Measurements from ENCODE around the gene KCNMB2.

DNA sequence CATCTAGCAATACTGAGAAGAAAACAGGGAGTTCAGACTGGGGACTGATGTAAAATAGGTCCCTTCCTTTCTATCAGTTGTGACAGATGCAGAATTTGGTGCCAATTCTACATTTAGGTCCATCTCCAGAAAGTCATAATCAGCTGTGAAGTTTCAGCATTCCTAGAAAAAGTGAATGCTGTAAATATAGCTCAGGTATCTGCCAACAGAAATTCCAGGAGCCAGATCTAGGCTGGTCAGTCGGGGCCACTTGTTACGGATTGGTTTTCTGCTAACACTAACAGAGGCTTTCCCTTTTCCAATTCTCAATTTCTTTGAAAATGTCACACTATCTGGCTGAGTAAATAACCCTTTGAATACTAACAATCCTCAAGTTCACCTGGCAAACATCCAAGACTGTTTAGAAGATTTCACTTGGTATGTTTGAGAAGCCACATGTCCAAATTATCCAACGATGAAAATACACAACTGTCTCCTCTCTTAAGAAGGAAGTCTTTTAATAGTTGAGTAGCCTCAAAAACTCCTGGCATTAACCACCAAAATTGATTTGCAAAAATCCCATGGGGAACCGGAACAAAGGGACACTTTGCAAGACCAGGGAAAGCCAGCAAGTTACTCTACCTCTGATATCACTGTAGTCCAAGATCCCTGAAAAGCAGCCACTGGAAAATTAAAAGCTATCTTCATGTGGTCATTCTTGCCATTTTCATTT, 313.1 kb downstream of the KCNMB2 start:
- TF ChIP-seq POLR2A (IDR thresholded peaks at IDR 0.05): no peak
- TF ChIP-seq, protein P1, sequence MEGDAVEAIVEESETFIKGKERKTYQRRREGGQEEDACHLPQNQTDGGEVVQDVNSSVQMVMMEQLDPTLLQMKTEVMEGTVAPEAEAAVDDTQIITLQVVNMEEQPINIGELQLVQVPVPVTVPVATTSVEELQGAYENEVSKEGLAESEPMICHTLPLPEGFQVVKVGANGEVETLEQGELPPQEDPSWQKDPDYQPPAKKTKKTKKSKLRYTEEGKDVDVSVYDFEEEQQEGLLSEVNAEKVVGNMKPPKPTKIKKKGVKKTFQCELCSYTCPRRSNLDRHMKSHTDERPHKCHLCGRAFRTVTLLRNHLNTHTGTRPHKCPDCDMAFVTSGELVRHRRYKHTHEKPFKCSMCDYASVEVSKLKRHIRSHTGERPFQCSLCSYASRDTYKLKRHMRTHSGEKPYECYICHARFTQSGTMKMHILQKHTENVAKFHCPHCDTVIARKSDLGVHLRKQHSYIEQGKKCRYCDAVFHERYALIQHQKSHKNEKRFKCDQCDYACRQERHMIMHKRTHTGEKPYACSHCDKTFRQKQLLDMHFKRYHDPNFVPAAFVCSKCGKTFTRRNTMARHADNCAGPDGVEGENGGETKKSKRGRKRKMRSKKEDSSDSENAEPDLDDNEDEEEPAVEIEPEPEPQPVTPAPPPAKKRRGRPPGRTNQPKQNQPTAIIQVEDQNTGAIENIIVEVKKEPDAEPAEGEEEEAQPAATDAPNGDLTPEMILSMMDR (IDR thresholded peaks at IDR 0.05): no peak

Measured in tibial nerve (tissue), 3 donors.